Measurements from ENCODE around the gene RAB35. TPM values are rescaled to one million over a fixed set of nuclear protein-coding genes. Genes with fewer than 3 reads are reported as not detected.

Gene RAB35
- 78.3 to 82.8 TPM (median 81.4 TPM) in 5 replicates for total RNA-seq (2022; extraction: Qiagen RNA extraction)

DNA sequence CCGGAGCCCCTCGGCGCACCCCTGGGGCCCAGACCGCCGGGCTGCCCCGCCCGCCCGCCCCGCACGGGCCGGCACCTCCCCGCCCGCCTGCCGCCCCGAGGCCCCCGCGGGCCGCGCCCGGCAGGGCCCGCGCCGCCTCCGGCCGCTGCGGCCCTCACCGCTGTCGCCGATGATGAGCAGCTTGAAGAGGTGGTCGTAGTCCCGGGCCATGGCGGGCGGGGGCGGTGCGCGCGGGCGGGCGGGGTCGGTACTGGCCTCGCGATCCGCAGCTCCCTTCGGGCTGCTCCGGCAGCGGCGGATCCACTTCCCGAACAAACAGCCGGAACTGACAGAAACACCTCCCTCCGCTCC, at the start of gene RAB35:
Gene RAB35 (minus strand): TSS at position 313 of the 351 bp plus-strand sequence. CDS start 103 bp downstream, at position 210.

Other genes starting within 250 kb of the RAB35 start
- gene CIT, start 239.4 kb downstream of the RAB35 start, total RNA-seq (2022; extraction: Qiagen RNA extraction), result 10.1 to 17.0 TPM (median 12.0 TPM) in 5 replicates
- 3.8 to 4.8 TPM (median 4.3 TPM) in 5 replicates for gene BICDL1, start 127.5 kb downstream of the RAB35 start, total RNA-seq (2022; extraction: Qiagen RNA extraction)
- 48.3 to 68.5 TPM (median 54.5 TPM) in 5 replicates for gene GCN1, start 78.0 kb upstream of the RAB35 start, total RNA-seq (2022; extraction: Qiagen RNA extraction)
- gene RPLP0, start 84.4 kb upstream of the RAB35 start, total RNA-seq (2022; extraction: Qiagen RNA extraction), result 3,464 to 3,625 TPM (median 3,504 TPM) in 5 replicates
- 194 to 252 TPM (median 228 TPM) in 5 replicates for gene PXN, start 149.0 kb upstream of the RAB35 start, total RNA-seq (2022; extraction: Qiagen RNA extraction)
- 13.0 to 143 TPM in 2 of 5 replicates, not detected in the others for gene RNU4-2, start 175.2 kb upstream of the RAB35 start, total RNA-seq (2022; extraction: Qiagen RNA extraction)
- 13.1 to 86.0 TPM in 2 of 5 replicates, not detected in the others for gene RNU4-1, start 176.5 kb upstream of the RAB35 start, total RNA-seq (2022; extraction: Qiagen RNA extraction)
- 0.67 to 1.1 TPM (median 0.90 TPM) in 5 replicates for gene SIRT4, start 185.6 kb upstream of the RAB35 start, total RNA-seq (2022; extraction: Qiagen RNA extraction)
- not detected in 5 replicates for gene PLA2G1B, start 211.0 kb upstream of the RAB35 start, total RNA-seq (2022; extraction: Qiagen RNA extraction)

All from A549 treated with Hydrocortisone at 1 μM for 4 hours (cell line).